HG02852 (cell line): ENCODE measurements around the gene UROC1.

ENCODE experiments used
- ATAC-seq: cut with Tn5 transposase; IDR thresholded peaks from one replicate; pipeline ENCODE4 v1.9.1; 2021; ENCODE audit warnings: mild to moderate bottlenecking, moderate library complexity; ENCODE audit not compliant: unreplicated experiment

Gene UROC1

GRCh38 chr3:126517291-126517951, at the start of gene UROC1:
UROC1 (minus strand) TSS chr3:126517773; CDS start chr3:126517719, 54 bp downstream.
- ATAC-seq, result no peak

DNA sequence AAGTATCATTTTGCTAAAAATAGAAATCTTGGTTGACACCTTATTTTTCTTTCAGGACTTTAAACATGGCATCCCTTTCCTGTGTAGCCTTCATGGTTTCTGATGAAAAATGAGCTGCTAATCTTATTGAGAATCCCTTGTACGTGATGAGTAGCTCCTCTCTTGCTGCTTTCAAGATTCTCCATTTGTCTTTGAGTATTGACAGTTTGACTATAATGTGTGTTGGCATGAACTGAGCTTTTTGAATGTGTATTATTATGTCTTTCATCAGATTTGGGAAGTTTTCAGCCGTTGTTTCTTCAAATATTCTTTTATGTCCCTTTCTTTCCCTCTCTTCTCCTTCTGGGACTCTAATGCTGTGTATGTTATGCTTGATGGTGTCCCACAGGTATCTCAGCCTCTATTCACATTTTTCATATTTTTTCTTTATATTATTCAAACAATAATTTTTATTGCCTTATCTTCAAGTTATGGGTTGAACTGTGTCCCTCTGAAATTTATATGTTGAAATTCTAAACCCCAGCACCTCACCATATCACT, 45.2 kb upstream of the UROC1 start:
- ATAC-seq, result no peak

- no peak for ATAC-seq
Observed at GRCh38 chr3:126558336-126559071, 40.9 kb upstream of the UROC1 start, which contains the start of gene C3orf22. C3orf22 (minus strand) TSS chr3:126558932; CDS start chr3:126553390, 5,542 bp downstream.

DNA sequence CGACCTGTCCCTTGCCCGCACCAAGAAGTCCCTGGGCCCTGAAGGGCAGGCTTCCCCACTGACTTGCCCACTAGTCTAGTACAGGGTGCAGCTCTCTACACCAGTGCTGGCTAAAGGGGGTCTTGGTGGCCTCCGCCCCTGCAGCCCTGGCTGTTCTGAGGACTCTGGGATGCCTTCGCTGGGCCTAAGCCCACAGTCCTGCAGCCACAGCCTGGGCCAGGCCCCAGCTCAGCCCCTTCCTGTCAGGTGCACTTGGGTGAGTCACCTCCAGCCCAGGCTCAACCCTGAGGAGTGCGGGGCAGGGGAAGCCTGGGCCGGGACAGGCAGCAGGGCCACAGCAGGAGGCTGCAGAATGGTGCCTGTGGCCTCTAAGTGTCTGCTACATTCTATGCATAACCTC, 40.2 kb upstream of the UROC1 start:
- no peak for ATAC-seq

DNA sequence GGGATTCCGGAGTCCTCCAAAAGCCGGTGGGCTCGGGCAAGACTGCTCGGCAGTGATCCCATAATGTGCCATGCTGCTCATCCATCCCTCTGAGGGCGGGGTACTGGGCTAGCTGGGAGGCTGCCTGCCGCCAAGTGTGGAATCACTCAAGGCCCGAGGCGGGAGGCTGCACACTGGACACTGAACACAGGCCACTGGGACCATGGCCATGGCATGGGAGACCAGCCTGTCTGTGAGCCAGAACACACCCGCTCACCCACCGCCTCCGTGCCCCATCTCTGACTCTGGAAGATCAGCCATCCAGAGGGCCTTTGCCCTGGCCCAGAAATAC, 39.8 kb upstream of the UROC1 start:
- ATAC-seq, result no peak

DNA sequence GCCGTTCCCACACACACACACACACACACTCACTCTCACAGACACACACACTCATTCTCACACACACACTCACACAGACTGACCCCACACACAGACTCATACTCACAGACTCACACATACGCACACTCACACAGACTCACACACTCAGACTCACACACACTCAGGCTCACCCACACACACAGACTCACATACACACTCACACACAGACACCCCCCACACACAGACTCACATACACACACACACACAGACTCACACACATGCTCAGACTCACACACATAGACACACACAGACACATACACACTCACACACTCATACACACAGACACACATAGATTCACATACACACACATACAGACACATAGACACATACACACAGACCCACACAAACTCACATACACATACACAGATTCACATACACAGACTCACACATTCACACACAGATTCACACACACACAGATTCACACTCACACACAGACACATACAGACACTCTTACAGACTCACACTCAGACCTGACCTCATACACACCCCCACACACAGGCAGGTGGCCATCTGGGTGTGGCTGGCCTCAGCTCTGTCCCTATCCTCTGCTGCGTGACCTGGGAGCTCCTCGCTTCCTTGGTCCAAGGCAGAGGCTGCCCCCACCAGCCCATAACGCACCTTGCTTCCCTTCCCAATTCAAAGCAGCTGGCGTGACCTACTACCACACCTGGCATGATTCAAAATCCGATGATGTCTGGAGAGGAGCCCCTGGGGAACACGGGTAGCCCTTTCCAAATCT, 39.3 kb upstream of the UROC1 start:
- no peak for ATAC-seq

DNA sequence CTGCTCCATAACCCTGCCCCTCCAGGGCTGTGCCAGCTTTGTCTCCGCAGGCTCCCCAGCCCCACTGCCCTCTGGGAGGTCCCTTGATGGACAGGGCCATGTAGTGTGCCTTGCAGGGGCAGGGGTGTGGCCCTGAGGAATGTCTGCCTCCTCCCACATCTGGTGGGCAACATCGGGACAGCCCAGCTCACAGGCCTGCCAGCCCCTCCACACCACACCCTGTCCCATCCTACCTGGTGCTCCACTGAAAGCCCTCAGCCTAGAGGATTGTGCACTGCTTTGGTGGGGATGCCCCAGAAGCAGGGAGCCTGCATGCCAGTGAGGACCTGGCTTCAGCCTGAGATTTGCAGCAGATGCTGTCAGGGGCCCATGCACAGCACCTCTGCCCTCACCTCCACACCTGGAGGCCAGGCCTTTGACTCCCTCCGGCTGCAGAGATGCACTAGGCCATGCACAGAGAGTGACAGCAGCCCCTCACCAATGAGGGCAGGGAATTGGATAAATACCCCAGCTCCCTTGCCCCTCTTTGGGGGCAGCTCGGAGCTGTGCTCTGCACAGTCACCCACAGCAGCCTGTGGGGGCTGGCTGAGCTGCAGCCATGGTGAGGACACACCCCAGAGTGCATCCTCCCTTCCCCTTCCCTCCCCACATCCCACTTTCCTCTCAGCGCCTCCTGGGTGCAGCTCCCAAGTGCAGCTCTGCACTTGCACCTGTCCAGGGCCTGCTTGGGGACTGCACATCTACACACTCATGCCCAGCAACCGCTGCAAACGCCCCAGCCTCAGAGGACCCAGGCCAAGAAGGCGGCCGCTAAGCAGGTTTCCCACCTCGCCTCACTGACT, 38.4 kb upstream of the UROC1 start:
- no peak for ATAC-seq

DNA sequence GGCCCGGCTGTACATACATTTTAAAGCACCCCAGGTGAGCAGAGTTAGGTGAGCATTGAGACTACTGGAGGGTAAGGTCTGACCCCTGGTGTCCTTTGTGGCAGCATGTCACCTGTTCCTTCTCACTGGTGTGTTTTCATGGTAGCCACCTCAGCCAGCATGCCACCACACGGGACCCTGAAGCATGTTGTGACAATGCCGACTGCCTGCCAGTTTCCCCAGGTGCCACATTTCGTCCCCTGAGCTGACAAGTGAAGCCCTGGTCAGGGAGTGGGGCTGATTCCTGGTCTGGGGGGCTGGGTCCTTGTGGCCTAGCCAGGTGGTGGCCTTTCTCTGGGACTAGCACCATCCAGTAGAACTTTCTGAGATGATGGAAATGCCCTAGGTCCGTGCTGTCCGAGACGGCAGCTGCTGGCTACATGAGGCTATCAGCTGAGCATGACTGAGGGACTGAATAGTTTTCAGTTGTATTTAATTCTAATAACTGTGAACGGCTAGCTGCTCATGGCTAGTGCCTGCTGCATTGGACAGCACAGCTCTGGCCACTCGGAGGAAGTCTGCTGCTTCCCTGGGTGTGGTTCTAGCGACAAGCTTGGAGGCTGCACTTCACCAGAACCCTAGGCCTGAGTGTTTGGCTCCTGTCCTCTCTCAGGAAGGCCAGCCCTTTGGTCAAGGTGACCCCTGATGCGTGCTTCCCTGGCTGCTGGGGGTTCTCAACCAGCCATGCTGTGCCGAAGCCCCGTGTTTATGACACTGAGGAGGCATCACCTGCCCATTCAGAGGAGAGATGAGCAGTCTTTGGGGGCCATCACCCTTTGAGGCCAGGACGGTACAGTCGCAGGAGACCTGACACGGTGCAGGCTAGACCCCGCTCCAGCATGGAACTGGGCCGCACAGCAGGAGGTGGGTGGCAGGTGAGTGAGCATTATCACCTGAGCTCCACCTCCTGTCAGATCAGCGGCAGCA, 37.3 kb upstream of the UROC1 start:
- ATAC-seq, result no peak

GRCh38 chr3:126553284-126554084, 35.9 kb upstream of the UROC1 start:
- no peak for ATAC-seq

DNA sequence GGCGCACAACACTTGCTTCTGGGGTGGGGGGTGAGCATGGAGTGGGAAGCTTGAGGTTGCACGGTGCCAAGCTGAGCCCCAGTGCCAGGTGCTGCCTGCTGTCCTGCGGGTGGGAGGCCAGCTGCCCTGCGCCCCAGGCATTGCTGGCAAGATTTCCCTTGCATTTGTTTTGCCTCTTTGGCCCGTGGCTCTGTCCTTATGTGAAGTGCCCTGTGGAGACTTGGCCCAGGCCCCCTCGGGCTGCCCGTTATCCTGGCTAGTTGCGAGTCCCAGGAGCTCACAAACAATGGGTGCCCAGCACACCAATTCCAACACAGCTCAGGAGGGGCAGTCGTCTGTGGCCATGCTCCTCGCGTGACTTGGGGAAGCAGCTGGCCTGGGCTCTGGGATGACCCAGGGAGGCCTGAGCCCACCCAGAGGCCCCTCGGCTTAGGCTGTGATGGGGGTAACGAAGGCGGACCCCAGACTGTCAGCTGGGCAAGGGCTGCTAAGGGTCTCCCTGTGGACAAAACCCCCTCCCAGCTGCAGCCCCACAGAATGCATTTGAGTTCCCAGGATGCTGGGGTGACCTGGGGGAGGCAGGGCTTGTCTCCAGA, 35.2 kb upstream of the UROC1 start:
- ATAC-seq, result no peak

GRCh38 chr3:126551839-126552687, 34.5 kb upstream of the UROC1 start:
- no peak for ATAC-seq

DNA sequence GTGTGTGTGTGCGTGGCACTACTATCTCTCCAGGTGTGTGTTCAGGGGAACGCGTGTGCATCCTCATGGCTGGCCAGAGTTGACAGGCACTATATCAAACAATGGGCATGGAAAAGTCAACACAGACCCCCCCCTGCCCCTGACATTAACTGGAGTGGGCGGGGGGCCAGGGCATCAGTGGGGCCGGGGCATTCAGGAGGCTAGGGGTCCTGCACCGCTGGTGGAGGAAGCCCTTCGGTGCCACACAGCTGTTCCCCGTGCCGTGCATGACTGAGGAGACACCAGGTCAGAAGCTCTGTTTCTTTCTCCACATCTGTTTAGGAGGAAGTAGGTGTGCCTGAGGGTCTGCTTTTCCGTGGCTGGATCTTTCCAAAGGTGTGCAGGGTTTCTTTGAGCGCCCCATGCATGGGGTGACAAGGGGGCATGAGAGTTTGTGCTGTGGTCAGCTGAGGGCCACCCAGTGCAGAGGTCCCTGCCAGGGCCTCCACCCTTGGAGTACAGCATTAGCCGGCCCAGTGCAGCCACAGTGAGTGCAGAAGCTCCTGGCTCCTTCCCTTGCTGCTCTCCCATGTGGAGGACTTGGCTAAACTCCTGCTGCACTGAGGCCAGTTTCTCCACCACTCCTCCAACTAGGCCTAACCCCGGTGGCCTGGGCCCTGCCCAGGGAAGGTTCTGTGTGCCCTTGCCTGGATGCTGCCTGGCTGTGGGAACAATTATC, 33.7 kb upstream of the UROC1 start:
- ATAC-seq, result no peak

DNA sequence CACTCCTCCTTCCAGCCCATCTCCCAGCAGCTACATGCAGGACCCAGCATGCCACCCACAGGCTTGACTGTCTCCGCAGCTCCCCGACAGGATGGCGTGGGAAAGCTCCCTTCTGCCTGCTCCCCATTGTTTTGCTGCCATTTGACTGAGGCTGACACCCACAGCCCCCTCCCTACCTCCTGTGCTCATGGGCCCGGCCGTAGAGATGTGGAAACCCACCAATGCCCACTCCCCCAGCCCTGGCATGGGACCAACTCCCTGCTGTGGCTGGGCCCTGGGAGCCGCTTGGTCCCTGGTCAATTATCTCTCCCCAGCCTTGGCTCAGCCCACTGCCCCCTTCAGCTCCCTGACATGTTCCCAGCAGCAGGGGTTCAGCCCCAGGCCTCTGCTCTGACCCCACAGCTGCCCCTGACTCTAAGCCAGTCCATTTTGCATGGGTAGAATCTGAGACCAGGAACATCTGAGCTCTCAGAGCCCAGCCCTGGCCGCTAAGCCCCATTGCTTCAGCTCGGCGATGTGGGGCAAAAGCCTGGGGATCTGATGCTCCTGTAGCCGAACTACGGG, 33.0 kb upstream of the UROC1 start:
- ATAC-seq, result no peak

DNA sequence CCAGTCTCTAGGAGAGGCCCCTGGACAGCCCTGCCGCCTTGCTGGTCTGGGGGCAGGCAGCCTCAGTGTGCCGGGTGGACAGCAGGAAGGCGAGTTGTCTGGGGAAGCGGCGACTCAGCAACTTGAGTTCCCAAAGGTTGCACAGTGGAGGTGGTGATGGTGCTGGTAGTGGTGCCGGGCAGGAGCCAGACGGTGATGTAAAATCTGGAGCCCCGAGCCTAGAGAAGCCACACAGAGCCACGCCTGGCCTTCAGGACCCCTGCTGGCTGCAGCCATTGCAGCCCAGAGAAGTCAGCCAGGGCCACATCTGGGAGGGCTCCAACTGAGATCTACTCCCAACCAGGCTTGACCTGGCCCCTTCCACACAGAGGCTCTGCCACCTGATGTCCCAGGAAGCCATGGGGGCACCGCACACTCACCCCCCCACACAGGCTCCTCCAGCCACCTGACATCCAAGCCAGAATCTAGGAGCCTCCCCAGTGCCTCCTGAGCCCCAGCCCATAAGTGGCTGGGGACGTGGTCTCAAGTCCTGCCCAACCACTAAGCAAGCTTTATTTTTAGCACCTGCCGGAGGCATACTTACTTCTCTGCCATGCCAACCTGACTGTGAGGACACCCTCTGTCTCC, 32.4 kb upstream of the UROC1 start:
- ATAC-seq, result no peak

DNA sequence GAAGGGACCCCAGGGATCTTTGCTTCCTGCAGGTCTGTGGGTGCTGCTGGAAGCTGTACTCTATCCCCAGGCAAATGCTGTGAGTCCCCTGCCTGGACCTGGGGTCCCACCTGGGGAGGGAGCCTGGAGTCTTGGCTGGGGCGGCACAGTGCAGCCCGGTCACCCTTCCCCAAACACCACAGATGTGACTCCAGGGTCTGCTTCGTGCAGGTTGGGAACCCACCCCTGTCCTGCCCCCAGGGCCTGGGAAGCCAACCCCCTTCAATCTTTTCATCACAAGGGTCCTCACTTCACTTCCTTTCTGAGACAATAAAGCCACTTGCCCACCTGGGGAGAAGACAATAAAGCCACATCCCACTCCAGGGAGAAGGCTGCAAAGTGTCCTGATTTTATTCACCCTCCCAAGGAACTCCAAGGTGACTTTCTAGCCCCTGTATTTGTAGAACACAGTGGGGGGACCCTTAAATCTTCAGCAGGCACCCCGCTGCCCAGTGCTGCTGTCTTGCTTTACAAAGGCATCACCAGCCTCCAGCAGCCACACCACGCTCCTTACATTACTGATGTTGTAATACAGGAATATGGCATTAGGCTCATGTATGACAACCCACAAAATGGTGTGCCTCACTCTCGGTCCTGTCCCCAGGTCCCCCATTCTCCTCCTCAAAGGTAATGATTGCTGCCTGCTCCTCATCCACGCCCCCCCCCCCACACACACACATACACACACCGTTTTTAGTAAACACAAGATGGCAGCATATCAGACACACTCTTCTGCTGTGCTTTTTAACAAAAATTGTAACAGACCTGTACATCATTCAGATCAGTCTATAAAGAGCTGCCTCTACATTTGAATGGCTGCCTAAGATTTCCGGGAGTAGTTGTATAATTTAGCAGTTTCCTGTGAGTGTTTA, 31.2 kb upstream of the UROC1 start:
- ATAC-seq, result no peak
